Fibroblast of the aortic adventitia (primary cell): ENCODE data around the gene CLDN5. TPM values are rescaled to one million over a fixed set of nuclear protein-coding genes. Genes with fewer than 3 reads are reported as not detected.

Experiments used
- DNase-seq: peaks from one replicate; pipeline ENCODE4 v3.0.0-alpha.2; 2010; ENCODE audit warnings: low read depth
- H3K4me3 ChIP-seq: 2 replicates; pipeline ENCODE4 v1.5.1; 2011; ENCODE audit warnings: low read depth, mild to moderate bottlenecking, control low read depth, low read length, moderate library complexity
- total RNA-seq: library from RNA; depleted of rRNA; stranded (reverse); fragments of >200 nt; gene quantifications from 2 replicates; pipeline ENCODE4 v1.2.3, GENCODE V29; 2012; ENCODE audit warnings: low replicate concordance
- TF ChIP-seq, protein P1 (sequence below): IDR thresholded peaks from 2 replicates; pipeline ENCODE4 v1.5.1; 2011; ENCODE audit warnings: mild to moderate bottlenecking, low read length, control low read depth, inconsistent platforms; ENCODE audit not compliant: insufficient read depth

CLDN5 gene
- total RNA-seq, 1 donor = 0.27 TPM

DNA sequence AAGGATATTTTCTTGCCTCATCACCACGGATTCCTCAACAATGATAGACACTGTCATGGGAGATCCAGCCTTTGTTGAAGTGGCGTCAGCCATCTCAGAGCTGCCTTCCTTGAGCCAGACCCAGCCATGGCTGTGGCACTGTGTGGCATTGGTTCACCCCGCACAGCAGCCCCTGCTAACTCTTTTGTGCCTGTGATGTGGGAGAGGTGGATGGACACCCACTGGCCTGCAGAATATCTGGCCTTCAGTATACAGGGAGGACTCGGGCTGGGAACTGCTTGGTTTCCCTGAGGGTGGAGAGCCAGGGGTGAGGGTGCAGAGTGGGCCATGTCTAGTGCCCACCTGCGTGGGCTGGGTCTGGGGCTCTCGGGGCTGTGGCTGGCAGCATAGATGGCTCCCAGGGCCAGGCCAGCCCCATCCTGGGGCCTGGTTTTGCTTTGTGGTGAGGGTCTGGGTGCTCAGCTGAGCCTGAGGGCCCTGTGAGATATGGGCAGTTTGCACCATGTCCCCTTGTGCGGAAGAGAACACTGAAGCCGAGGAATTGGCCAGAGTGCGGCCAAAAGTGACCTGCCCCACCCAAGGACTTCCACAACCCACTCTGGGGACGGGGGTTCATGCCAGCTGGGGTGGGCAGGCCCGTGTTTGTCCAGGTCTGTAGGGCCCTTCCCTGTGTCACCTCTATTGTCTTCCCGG is 6.1 kb downstream of the CLDN5 start:
- TF ChIP-seq, protein P1, sequence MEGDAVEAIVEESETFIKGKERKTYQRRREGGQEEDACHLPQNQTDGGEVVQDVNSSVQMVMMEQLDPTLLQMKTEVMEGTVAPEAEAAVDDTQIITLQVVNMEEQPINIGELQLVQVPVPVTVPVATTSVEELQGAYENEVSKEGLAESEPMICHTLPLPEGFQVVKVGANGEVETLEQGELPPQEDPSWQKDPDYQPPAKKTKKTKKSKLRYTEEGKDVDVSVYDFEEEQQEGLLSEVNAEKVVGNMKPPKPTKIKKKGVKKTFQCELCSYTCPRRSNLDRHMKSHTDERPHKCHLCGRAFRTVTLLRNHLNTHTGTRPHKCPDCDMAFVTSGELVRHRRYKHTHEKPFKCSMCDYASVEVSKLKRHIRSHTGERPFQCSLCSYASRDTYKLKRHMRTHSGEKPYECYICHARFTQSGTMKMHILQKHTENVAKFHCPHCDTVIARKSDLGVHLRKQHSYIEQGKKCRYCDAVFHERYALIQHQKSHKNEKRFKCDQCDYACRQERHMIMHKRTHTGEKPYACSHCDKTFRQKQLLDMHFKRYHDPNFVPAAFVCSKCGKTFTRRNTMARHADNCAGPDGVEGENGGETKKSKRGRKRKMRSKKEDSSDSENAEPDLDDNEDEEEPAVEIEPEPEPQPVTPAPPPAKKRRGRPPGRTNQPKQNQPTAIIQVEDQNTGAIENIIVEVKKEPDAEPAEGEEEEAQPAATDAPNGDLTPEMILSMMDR = no peak
- no peak for DNase-seq
- H3K4me3 ChIP-seq = no peak overlapping the region

DNA sequence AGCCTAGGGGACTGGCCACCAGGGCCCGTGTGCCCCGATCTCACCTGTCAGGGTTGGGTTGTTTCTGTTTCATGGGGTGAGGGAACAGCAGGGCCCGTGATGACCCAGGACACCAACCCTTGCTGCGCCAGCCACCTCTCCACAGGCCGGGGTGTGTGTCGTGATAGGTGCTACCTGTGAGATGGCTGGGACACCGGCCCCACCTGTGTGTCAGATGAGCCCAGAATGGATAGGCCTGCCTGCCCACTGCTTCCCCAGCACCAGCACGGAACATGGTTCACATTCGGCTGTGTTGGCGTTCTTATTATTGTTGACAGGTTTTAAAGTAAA is 7.1 kb downstream of the CLDN5 start:
- DNase-seq = no peak
- H3K4me3 ChIP-seq = no peak overlapping the region
- TF ChIP-seq, protein P1 = no peak

DNA sequence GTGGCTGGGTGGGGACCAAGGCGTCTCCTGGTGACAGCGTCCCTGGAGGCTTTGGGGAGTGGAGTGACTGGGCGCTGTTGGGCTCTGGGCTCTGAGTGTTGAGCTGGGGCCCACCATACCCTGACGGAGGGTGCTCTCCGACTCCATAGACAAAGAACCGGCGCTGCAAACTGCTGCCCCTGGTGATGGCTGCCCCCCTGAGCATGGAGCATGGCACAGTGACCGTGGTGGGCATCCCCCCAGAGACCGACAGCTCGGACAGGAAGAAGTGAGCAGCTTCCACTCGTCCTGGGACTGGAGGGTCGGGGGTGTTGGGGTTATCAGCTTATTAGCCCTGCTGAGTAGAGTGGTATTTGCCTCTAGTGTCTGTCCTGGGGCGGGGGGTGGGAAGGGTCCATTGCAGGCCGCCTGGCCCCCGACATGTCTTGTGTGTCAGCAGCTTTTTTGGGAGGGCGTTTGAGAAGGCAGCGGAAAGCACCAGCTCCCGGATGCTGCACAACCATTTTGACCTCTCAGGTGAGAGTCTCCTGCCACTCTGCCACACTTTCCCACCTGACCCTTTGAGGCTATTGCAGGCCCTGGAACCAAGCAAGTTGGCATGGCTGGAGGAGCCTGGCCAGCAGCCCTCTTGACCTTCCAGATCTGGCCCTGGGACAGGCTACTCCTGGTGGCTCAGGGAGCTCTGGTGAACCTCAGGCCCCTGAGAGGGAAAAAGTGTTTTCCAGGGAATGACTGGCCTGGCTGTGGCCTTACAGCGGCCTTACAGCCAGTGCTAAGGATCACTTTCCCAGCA is 7.6 kb downstream of the CLDN5 start:
- DNase-seq = no peak
- TF ChIP-seq, protein P1 = no peak
- no peak overlapping the region for H3K4me3 ChIP-seq

DNA sequence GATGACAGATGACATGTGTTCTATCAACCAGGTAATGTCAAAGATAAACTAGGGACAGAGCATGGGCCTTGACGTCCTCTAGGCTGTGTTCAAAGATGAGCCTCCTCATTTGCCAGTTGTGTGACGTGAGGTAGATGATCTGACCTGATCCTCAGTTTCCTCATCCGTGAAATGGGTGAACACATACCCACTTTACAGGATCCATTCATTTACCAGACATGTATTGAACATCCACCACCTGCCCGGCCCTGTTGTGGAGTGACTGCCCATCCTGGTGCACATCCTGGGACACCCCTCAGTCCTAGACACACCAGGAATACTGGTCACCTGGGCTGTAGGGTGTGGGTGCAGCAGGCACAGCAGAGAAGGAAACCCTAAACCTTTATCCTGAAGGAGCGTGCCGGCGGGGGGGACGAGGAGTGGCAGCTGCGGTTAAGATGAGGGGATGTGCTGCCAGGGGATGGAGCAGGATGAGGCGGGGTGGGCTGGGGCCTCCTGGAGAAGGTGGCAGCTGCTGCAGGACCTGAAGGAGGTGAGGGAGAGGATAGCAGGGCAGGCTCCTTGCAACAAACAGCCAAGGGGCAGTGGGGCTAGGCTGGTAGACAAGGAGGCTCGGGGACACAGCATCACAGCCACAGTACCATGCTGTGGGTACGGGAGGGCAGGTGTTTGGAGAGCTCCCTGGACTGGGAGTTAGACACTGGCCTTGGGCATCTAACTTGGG is 8.4 kb downstream of the CLDN5 start:
- no peak overlapping the region for H3K4me3 ChIP-seq
- TF ChIP-seq, protein P1 = no peak
- DNase-seq = no peak

DNA sequence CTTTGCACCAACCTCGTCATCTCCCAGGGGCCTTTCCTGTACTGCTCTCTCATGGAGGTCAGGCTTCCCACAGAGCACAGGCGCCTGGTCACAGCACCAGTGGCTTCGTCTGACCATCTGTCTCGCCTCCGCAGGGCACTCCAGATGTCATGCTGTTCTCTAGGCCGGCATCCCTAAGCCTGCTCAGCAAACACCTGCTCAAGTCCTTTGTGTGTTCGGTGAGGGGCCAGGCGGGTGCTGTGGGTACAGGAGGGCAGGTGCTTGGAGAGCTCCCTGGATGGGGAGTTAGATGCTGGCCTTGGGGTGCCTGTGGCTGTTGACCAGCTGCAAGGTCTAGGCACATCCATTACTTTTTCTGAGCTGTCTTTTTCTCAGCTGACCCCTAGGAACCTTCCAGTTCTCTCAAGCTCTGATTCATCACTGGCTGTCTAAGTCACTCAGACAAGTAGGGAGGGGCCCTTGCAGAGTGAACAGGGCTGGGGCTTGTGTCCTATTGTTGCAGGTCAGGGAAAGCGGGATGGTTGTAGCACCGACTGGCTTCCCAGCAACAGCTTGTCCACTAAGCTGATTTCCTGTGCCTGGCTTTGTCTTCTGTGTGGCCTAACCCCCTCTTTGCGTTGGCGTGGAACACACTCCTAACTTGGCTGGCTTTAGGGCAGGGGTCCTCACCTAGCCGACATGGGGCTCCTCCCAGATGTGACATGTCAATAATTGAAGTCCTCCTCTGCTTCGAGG is 9.2 kb downstream of the CLDN5 start:
- H3K4me3 ChIP-seq = no peak overlapping the region
- no peak for DNase-seq
- TF ChIP-seq, protein P1 = no peak

DNA sequence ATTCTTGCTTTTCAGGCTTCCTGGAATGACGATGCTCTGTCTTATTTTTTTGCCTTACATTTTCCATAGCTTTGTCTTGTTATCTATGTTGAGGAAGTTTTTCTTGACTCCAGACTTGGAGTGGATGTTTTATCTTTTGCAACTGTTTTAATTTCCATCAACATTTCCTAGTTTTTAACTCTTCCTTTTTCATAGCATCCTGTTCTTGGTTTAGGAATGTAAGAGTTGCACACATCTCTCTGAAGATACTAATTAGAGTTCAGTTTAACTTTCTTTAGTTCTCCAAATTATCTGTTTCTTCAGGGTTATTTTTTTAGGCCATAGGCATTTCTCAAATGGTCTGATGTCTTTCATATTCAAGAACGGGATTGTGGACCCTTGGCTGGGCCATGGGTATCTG is 10.4 kb downstream of the CLDN5 start:
- no peak for DNase-seq
- no peak overlapping the region for H3K4me3 ChIP-seq
- TF ChIP-seq, protein P1 = no peak
